HepG2 (cell line): ENCODE results near the gene POP5. TPM values are rescaled to one million over a fixed set of nuclear protein-coding genes. Genes with fewer than 3 reads are reported as not detected.

Source experiments
- AKNA ChIP-seq: sonication (generic); formaldehyde crosslinking; IDR thresholded peaks from 2 replicates; pipeline ENCODE4 v1.4.0; 2020; ENCODE audit warnings: missing genetic modification reagents, borderline replicate concordance
- ASH2L ChIP-seq: fragments of 300-600, 200-600 bp; sonication (generic); IDR thresholded peaks from 2 replicates; pipeline ENCODE4 v1.7.0; 2017; ENCODE audit warnings: low read depth, mild to moderate bottlenecking, moderate library complexity, mixed read lengths, low read length; ENCODE audit not compliant: insufficient read length
- BORCS8-MEF2B ChIP-seq: sonication (generic); formaldehyde crosslinking; IDR thresholded peaks from 2 replicates; pipeline ENCODE4 v1.8.0; 2022; ENCODE audit warnings: mild to moderate bottlenecking, missing genetic modification reagents
- CREB3 ChIP-seq: sonication (generic); formaldehyde crosslinking; IDR thresholded peaks from 2 replicates; pipeline ENCODE4 v1.5.0; 2020; ENCODE audit warnings: missing genetic modification reagents
- NONO ChIP-seq, 2 experiments: fragments of 450-650 bp in 1 of 2; sonication (generic) in 1 of 2; formaldehyde crosslinking in 1 of 2; IDR thresholded peaks in 1 of 2; conservative IDR thresholded peaks in 1 of 2; 2 replicates each; pipeline versions ENCODE4 v1.6.1 to v1.8.0; 2017 to 2022; ENCODE audit warnings: mild to moderate bottlenecking in 1 of 2, missing genetic modification reagents in 1 of 2, moderate library complexity in 1 of 2
- TCF12 ChIP-seq, 2 experiments: fragments of 450-650 bp in 1 of 2; sonication (generic) in 1 of 2; formaldehyde crosslinking in 1 of 2; IDR thresholded peaks; 2 replicates each; pipeline versions ENCODE4 v1.6.1 to v1.8.0; 2017 to 2022; ENCODE audit warnings: antibody characterized with exemption in 1 of 2, mild to moderate bottlenecking in 1 of 2, missing genetic modification reagents in 1 of 2, moderate library complexity in 1 of 2
- ZBTB44 ChIP-seq: sonication (generic); formaldehyde crosslinking; IDR thresholded peaks from 2 replicates; pipeline ENCODE4 v1.4.0; 2020; ENCODE audit warnings: missing genetic modification reagents
- ZIK1 ChIP-seq: sonication (generic); formaldehyde crosslinking; IDR thresholded peaks from 2 replicates; pipeline ENCODE4 v1.5.0; 2020; ENCODE audit warnings: mild to moderate bottlenecking, low read depth, missing genetic modification reagents, borderline replicate concordance
- ZNF337 ChIP-seq: sonication (generic); formaldehyde crosslinking; IDR thresholded peaks from 2 replicates; pipeline ENCODE4 v1.5.1; 2020; ENCODE audit warnings: missing genetic modification reagents, low read depth, mild to moderate bottlenecking, borderline replicate concordance
- ZNF607 ChIP-seq: sonication (generic); formaldehyde crosslinking; IDR thresholded peaks from 2 replicates; pipeline ENCODE4 v1.5.1; 2020; ENCODE audit warnings: missing genetic modification reagents, mild to moderate bottlenecking, borderline replicate concordance
- ZNF687 ChIP-seq: sonication (generic); formaldehyde crosslinking; IDR thresholded peaks from 2 replicates; pipeline ENCODE4 v1.5.1; 2020; ENCODE audit warnings: mild to moderate bottlenecking, missing genetic modification reagents, moderate library complexity
- polyA plus RNA-seq, 8 experiments: library from polyadenylated mRNA; depleted of rRNA in 3 of 8; stranded (reverse) in 7 of 8; unstranded in 1 of 8; fragments of >200 nt; fragmentation: Illumina TruSeq in 4 of 8; extraction: Trizol in 4 of 8; gene quantifications; 2 replicates each; pipeline versions ENCODE4 v1.2.1 to v1.2.3, GENCODE V29; 2011 to 2016; ENCODE audit warnings: low read depth in 4 of 8, missing spikeins in 1 of 8, mixed read lengths in 1 of 8; ENCODE audit not compliant: insufficient read depth in 1 of 8
- total RNA-seq, 5 experiments: library from RNA; depleted of rRNA; stranded (reverse); fragments of >200 nt; fragmentation: Illumina TruSeq; extraction: Trizol; gene quantifications; 2 replicates each; pipeline ENCODE4 v1.2.3, GENCODE V29; 2016; ENCODE audit warnings: low read depth in 1 of 5

Gene POP5
- total and polyA plus RNA-seq, 2 of the 13 experiments (the other 11 are each of a cell fraction or from before 2014, with no cell fraction given), result 45.6 to 61.3 TPM

- TF ChIP-seq ZBTB44 (CRISPR knock-in tag) (no peak), ZIK1 (CRISPR knock-in tag) (no peak), AKNA (CRISPR knock-in tag) (no peak), ZNF337 (CRISPR knock-in tag) (peak; percentile 62; the same call in 1 of the 2 replicates), TCF12 (IDR thresholded peaks at IDR 0.05) (no peak), TCF12 (CRISPR knock-in tag; IDR thresholded peaks at IDR 0.05) (0 out of 2 replicates have a peak, but pooled peaks have one; percentile 48), CREB3 (CRISPR knock-in tag) (no peak), ZNF607 (peak; percentile 34; the same call in 1 of the 2 replicates), ZNF687 (peak; percentile 81), ASH2L (peak; percentile 86), BORCS8-MEF2B (peak; percentile 44; the same call in 1 of the 2 replicates), NONO (IDR thresholded peaks at IDR 0.05) (no peak), NONO (CRISPR knock-in tag; conservative IDR thresholded peaks at IDR 0.05) (0 out of 2 replicates have a peak, but pooled peaks have one; percentile 36)
These were observed 46.2 kb downstream of the POP5 start (continued) for GRCh38 chr12:120534703-120535655.
